Measurements from ENCODE around the gene PCNX1. TPM values are rescaled to one million over a fixed set of nuclear protein-coding genes. Genes with fewer than 3 reads are reported as not detected.

The PCNX1 gene
- total RNA-seq, 1 experiment from 2014 or later, result 48.0 TPM

- no peaks in the 10 kb centered on the region for H4K20me1 ChIP-seq (ENCODE audit: control insufficient read depth, insufficient read depth, insufficient read length)
- no peak overlapping the region for H3K18ac ChIP-seq (ENCODE audit: insufficient read length, low read depth, low read length)
- H2BK120ac ChIP-seq (ENCODE audit: low read depth, low read length, poor library complexity, severe bottlenecking), result no peak overlapping the region
- H3K79me2 ChIP-seq (ENCODE audit: insufficient read depth, low read length), result no peaks in the 10 kb centered on the region
- H3K4me3 Mint-ChIP-seq, result no peak overlapping the region
- no peaks in the 10 kb centered on the region for H3K23me2 ChIP-seq (ENCODE audit: insufficient read length, low read depth, low read length, poor library complexity, severe bottlenecking)
- peaks cover 5 to 10% of the 10 kb centered on the region in 2 experiments; a peak in 3 of 5 replicates for H3K9me3 Mint-ChIP-seq
- H4K5ac ChIP-seq (ENCODE audit: insufficient read length, low read depth, low read length), result no peak overlapping the region
- no peak for DNase-seq
- no peak overlapping the region for H3T11ph ChIP-seq (ENCODE audit: low read length)
- peak overlapping the region in 1 of 3 experiments; percentile 25; a peak in 1 of 7 replicates for H3K27ac Mint-ChIP-seq
- no peak overlapping the region for H2BK15ac ChIP-seq (ENCODE audit: low read depth, low read length)
- H3K4me2 ChIP-seq (ENCODE audit: insufficient read depth, insufficient read length, low read length), result no peak overlapping the region
- H3K79me1 ChIP-seq (ENCODE audit: insufficient read depth, low read depth, low read length, poor library complexity, severe bottlenecking), result no peaks in the 10 kb centered on the region
- TF ChIP-seq, protein P1, sequence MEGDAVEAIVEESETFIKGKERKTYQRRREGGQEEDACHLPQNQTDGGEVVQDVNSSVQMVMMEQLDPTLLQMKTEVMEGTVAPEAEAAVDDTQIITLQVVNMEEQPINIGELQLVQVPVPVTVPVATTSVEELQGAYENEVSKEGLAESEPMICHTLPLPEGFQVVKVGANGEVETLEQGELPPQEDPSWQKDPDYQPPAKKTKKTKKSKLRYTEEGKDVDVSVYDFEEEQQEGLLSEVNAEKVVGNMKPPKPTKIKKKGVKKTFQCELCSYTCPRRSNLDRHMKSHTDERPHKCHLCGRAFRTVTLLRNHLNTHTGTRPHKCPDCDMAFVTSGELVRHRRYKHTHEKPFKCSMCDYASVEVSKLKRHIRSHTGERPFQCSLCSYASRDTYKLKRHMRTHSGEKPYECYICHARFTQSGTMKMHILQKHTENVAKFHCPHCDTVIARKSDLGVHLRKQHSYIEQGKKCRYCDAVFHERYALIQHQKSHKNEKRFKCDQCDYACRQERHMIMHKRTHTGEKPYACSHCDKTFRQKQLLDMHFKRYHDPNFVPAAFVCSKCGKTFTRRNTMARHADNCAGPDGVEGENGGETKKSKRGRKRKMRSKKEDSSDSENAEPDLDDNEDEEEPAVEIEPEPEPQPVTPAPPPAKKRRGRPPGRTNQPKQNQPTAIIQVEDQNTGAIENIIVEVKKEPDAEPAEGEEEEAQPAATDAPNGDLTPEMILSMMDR (conservative IDR thresholded peaks at IDR 0.05), result no peak
- H3K4me1 ChIP-seq (ENCODE audit: insufficient read depth, low read length), result no peaks in the 10 kb centered on the region
- no peak overlapping the region for H4K91ac ChIP-seq (ENCODE audit: insufficient read length, low read depth, low read length)
- no peak overlapping the region for H3K9ac ChIP-seq (ENCODE audit: extremely low read depth, insufficient read length, low read length)
- no peak overlapping the region for H2BK5ac ChIP-seq (ENCODE audit: insufficient read length, low read length)
- no peak overlapping the region for H3K14ac ChIP-seq (ENCODE audit: insufficient read depth, low read length)
- no peak overlapping the region for H3K27ac ChIP-seq (ENCODE audit: insufficient read length, low read depth, low read length)
- no peaks in the 10 kb centered on the region for H3K27me3 ChIP-seq (ENCODE audit: insufficient read depth, low read length)
- H3K9me3 ChIP-seq (ENCODE audit: control insufficient read depth, low read depth, low read length), result no peaks in the 10 kb centered on the region
- H3K4ac ChIP-seq (ENCODE audit: low read depth, low read length), result no peak overlapping the region
- no peak overlapping the region for H2AFZ ChIP-seq (ENCODE audit: low read length)
- peaks cover 52 to 72% (median 66%) of the 10 kb centered on the region in 3 experiments for H3K36me3 Mint-ChIP-seq (ENCODE audit: insufficient read depth in 1 of 3, low read depth in 3 of 3)
- H2BK20ac ChIP-seq (ENCODE audit: low read depth, low read length, poor library complexity, severe bottlenecking), result no peak overlapping the region
- no peak overlapping the region for H4K8ac ChIP-seq (replicated peaks; ENCODE audit: insufficient read length, low read depth, low read length)
- no peak overlapping the region for H3K56ac ChIP-seq (ENCODE audit: insufficient read length, low read depth, low read length)
- WGBS (ENCODE audit: extremely low coverage, insufficient read length, low lambda C conversion rate), result no CpG with 5 or more reads among the region's 2 CpGs
- no peaks in the 10 kb centered on the region for H3K27me3 Mint-ChIP-seq (ENCODE audit: low read depth)
- H3K4me1 Mint-ChIP-seq, result no peaks in the 10 kb centered on the region
- H2BK12ac ChIP-seq (ENCODE audit: insufficient read length, low read depth, low read length), result no peak overlapping the region
- H2AK5ac ChIP-seq (ENCODE audit: insufficient read length, low read length), result no peak overlapping the region
- no peak overlapping the region for H3K23ac ChIP-seq (ENCODE audit: insufficient read length, low read depth, low read length)
These were observed 153.7 kb downstream of the PCNX1 start for GRCh38 chr14:71060825-71061455.

Data from H9 (cell line).